Fibroblast of villous mesenchyme (primary cell): ENCODE measurements around the gene COPS9. TPM values are rescaled to one million over a fixed set of nuclear protein-coding genes. Genes with fewer than 3 reads are reported as not detected.

Experiments used
- DNase-seq: peaks from one replicate; pipeline ENCODE4 v3.0.0-alpha.2; 2010; ENCODE audit warnings: low read depth
- H3K4me3 ChIP-seq: 2 replicates; pipeline ENCODE4 v1.5.1; 2011; ENCODE audit warnings: low read depth, mild to moderate bottlenecking, low read length
- CTCF ChIP-seq: IDR thresholded peaks from 2 replicates; pipeline ENCODE4 v1.5.1; 2012; ENCODE audit warnings: low read depth, mild to moderate bottlenecking, low read length; ENCODE audit not compliant: insufficient read depth
- total RNA-seq: library from RNA; depleted of rRNA; stranded (reverse); fragments of >200 nt; gene quantifications from 2 replicates; pipeline ENCODE4 v1.2.3, GENCODE V29; 2012

The COPS9 gene
- total RNA-seq, 1 donor: 102 TPM

- H3K4me3 ChIP-seq: no peak overlapping the region
- peak; percentile 23 for DNase-seq
- TF ChIP-seq CTCF: peak; percentile 86
These were observed 14.1 kb upstream of the COPS9 start for GRCh38 chr2:240149943-240150784.

- no peak for TF ChIP-seq CTCF
- DNase-seq: no peak
- no peak overlapping the region for H3K4me3 ChIP-seq
These were observed 11.9 kb upstream of the COPS9 start for GRCh38 chr2:240147911-240148587.

DNA sequence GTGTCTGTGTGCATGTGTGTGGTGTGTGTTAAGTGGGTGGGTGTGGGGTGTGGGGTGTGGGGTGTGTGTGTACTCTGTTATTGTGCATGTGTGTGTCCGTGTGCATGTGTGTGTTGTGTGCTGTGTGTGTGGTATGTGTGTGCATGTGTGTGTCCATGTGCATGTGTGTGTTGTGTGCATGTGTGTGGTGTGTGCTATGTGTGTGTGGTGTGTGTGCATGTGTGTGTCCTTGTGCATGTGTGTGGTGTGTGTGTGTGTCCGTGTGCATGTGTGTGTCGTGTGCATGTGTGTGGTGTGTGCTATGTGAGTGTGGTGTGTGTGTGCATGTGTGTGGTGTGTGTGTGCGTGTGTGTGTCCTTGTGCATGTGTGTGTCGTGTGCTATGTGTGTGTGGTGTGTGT, 11.3 kb upstream of the COPS9 start:
- DNase-seq: no peak
- TF ChIP-seq CTCF: no peak
- H3K4me3 ChIP-seq: no peak overlapping the region

DNA sequence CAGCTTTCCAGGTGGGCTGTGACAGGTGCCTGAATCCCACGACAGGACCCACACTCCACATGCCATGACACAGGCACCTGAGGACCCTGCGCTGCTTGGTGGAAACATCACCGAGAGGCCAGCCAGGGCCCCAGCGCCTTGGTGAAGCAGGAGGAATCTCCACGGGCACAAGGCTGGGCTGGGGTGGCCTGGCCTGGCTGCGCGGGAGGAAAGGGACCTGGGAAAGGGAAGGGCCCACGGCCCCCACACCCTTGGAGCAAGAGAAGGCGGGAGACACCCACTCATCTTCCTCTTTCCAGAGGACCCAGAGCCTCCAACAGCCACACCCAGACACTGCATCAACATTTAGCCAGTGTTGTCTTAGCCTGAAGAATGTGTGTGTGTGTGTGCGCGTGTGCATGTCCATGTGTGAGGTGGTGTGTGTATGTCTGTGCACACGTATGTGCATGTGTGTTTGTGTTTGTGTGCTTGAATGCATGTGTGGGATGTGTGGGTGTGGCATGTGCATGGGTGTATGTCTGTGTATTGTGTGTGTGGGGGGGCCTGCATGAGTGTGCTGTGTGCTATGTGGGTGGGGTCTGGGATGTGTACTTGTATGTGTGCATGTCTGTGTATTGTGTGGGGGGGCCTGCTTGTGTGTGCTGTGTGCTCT, 10.6 kb upstream of the COPS9 start:
- TF ChIP-seq CTCF: no peak
- H3K4me3 ChIP-seq: no peak overlapping the region
- DNase-seq: no peak

DNA sequence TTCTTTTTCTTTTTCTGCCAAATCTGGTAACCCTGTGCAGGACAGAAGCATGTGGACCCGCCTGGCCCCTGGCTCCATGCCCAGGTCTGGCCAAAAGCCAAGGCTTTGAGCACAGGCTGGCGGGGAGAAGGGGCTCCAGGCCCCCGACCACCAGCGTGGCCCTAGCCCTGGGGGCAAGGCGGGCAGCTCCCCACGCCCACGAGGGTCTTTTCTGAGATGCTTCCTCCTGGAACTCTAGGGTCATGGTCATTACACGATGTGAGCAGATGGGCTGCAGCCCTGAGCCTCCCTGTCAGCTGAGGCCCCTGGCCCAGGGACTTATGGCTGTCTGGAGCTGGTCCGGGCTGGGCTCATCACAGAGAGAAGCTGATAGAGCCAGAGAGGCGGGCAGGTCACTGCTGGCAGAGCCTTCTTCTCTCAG, 10.0 kb upstream of the COPS9 start:
- TF ChIP-seq CTCF: no peak
- no peak for DNase-seq
- H3K4me3 ChIP-seq: no peak overlapping the region

- no peak overlapping the region for H3K4me3 ChIP-seq
- no peak for TF ChIP-seq CTCF
- no peak for DNase-seq
These were observed 9.4 kb upstream of the COPS9 start for GRCh38 chr2:240145461-240145860.
